Measurements from ENCODE around the gene HOXC9. TPM values are rescaled to one million over a fixed set of nuclear protein-coding genes. Genes with fewer than 3 reads are reported as not detected.

Gene HOXC9
- total RNA-seq, 1 experiment from 2014 or later, result not detected

GRCh38 chr12:53997204-53998109 is 2.5 kb upstream of the HOXC9 start:
- no peak for DNase-seq (ENCODE audit: low spot score)
- ATAC-seq, result no peak
- no peaks in the 10 kb centered on the region for H3K9me3 Mint-ChIP-seq
- peaks cover 33% of the 10 kb centered on the region for H3K4me1 Mint-ChIP-seq
- no peak overlapping the region for H3K27ac Mint-ChIP-seq
- TF ChIP-seq RORB (CRISPR knock-in tag; IDR thresholded peaks at IDR 0.05) (no peak), GRHL2 (CRISPR knock-in tag; IDR thresholded peaks at IDR 0.05; ENCODE audit: insufficient replicate concordance, severe bottlenecking) (no peak), TEAD1 (CRISPR knock-in tag; IDR thresholded peaks at IDR 0.05) (no peak), SP1 (CRISPR knock-in tag; conservative IDR thresholded peaks at IDR 0.05) (no peak), TEAD4 (CRISPR knock-in tag; IDR thresholded peaks at IDR 0.05) (no peak)
- POLR2A ChIA-PET, result no interaction called here
- no peak overlapping the region for H3K4me3 Mint-ChIP-seq
- H3K36me3 Mint-ChIP-seq, result no peaks in the 10 kb centered on the region; the same call in 1 of the 2 replicates
- CTCF ChIA-PET, result interaction anchor here (0.9 to 2.5 kb wide), 8 partner anchors 11 to 295 kb away, joined by 3 to 14 read pairs (median 3); partner anchors contain the start of genes HOXC10 and HOXC8
- H3K27me3 Mint-ChIP-seq (ENCODE audit: low read depth), result peaks cover 100% of the 10 kb centered on the region

GRCh38 chr12:53998110-53998899 is 1.7 kb upstream of the HOXC9 start:
- H3K4me3 Mint-ChIP-seq, result no peak overlapping the region
- no peak for TF ChIP-seq ZNF671 (CRISPR knock-in tag; IDR thresholded peaks at IDR 0.05)
- TF ChIP-seq E2F4 (CRISPR knock-in tag; IDR thresholded peaks at IDR 0.05; ENCODE audit: borderline replicate concordance, low read depth), result no peak
- TF ChIP-seq EMX1 (CRISPR knock-in tag; IDR thresholded peaks at IDR 0.05), result no peak
- no peak for TF ChIP-seq PREB (CRISPR knock-in tag; IDR thresholded peaks at IDR 0.05; ENCODE audit: borderline replicate concordance)
- no peak for TF ChIP-seq ATF2 (CRISPR knock-in tag; IDR thresholded peaks at IDR 0.05; ENCODE audit: borderline replicate concordance, low read depth)
- no peak for TF ChIP-seq GRHL2 (CRISPR knock-in tag; IDR thresholded peaks at IDR 0.05; ENCODE audit: insufficient replicate concordance, severe bottlenecking)
- TF ChIP-seq MAX (CRISPR knock-in tag; IDR thresholded peaks at IDR 0.05), result no peak
- TF ChIP-seq ZNF121 (CRISPR knock-in tag; IDR thresholded peaks at IDR 0.05), result no peak
- H3K36me3 Mint-ChIP-seq, result no peaks in the 10 kb centered on the region; the same call in 1 of the 2 replicates
- POLR2A ChIA-PET, result no interaction called here
- H3K27me3 Mint-ChIP-seq (ENCODE audit: low read depth), result peaks cover 100% of the 10 kb centered on the region
- ATAC-seq (no peak), DNase-seq (ENCODE audit: low spot score) (no peak)
- CTCF ChIA-PET, result interaction anchor here (1.4 to 2.5 kb wide), 6 partner anchors 11 to 241 kb away, joined by 3 to 14 read pairs (median 4); partner anchors contain the start of genes HOXC10 and HOXC8
- no peaks in the 10 kb centered on the region for H3K9me3 Mint-ChIP-seq
- peaks cover 33% of the 10 kb centered on the region for H3K4me1 Mint-ChIP-seq
- H3K27ac Mint-ChIP-seq, result no peak overlapping the region

- Mint-ChIP-seq H3K27ac (no peak overlapping the region), H3K4me3 (no peak overlapping the region), H3K36me3 (no peaks in the 10 kb centered on the region; the same call in 1 of the 2 replicates), H3K9me3 (no peaks in the 10 kb centered on the region), H3K4me1 (peaks cover 32% of the 10 kb centered on the region), H3K27me3 (ENCODE audit: low read depth) (peaks cover 100% of the 10 kb centered on the region)
- ATAC-seq (no peak), DNase-seq (ENCODE audit: low spot score) (no peak)
- CTCF ChIA-PET, result interaction anchor here (1.4 to 10.8 kb wide), 6 partner anchors 13 to 242 kb away, joined by 3 to 107 read pairs (median 8); partner anchors contain the start of gene HOXC10
- POLR2A ChIA-PET, result no interaction called here
- TF ChIP-seq ZNF121 (CRISPR knock-in tag; IDR thresholded peaks at IDR 0.05) (no peak), FOXK1 (CRISPR knock-in tag; IDR thresholded peaks at IDR 0.05) (no peak), ZNF423 (CRISPR knock-in tag; IDR thresholded peaks at IDR 0.05) (no peak), ZNF671 (CRISPR knock-in tag; IDR thresholded peaks at IDR 0.05) (no peak), KAT7 (CRISPR knock-in tag; IDR thresholded peaks at IDR 0.05; ENCODE audit: borderline replicate concordance) (no peak), E2F1 (CRISPR knock-in tag; IDR thresholded peaks at IDR 0.05) (no peak), FOXP4 (CRISPR knock-in tag; IDR thresholded peaks at IDR 0.05) (no peak), FOXJ3 (CRISPR knock-in tag; IDR thresholded peaks at IDR 0.05; ENCODE audit: borderline replicate concordance) (no peak), ZNF232 (CRISPR knock-in tag; IDR thresholded peaks at IDR 0.05) (no peak), SMAD3 (CRISPR knock-in tag; IDR thresholded peaks at IDR 0.05; ENCODE audit: borderline replicate concordance) (no peak), CDX4 (CRISPR knock-in tag; IDR thresholded peaks at IDR 0.05; ENCODE audit: borderline replicate concordance) (no peak)
Observed at GRCh38 chr12:53998900-53999236, 1.1 kb upstream of the HOXC9 start.

Measured in WTC11 (cell line).